Activated CD8-positive, alpha-beta T cell treated with anti-CD3 and anti-CD28 coated beads for 36 hours (primary cell): ENCODE measurements around the gene EVC2. TPM values are rescaled to one million over a fixed set of nuclear protein-coding genes. Genes with fewer than 3 reads are reported as not detected.

Experiments used
- ATAC-seq: fragments of 200-7000 bp; cut with Tn5 transposase; one replicate; pipeline ENCODE4 v1.10.0; 2021; ENCODE audit warnings: mild to moderate bottlenecking, moderate library complexity
- CTCF ChIA-PET: fragments of 350-600 bp; sonication (Branson Sonifier 250); formaldehyde crosslinking; loops from one replicate; lab custom pipeline; 2021; ENCODE audit warnings: antibody characterized with exemption; lab: Charles Lee
- POLR2A ChIA-PET: fragments of 350-600 bp; sonication (Branson Sonifier 250); formaldehyde crosslinking; loops from one replicate; lab custom pipeline; 2021; ENCODE audit warnings: antibody characterized with exemption; lab: Charles Lee
- DNase-seq: peaks from one replicate; pipeline ENCODE4 v3.0.0-alpha.2; 2020
- H3K27ac Mint-ChIP-seq: one replicate; pipeline ENCODE4 v1.8.0; 2021; ENCODE audit warnings: mild to moderate bottlenecking, mixed read lengths
- H3K27me3 Mint-ChIP-seq: one replicate; pipeline ENCODE4 v1.8.0; 2021; ENCODE audit warnings: mixed read lengths
- H3K36me3 Mint-ChIP-seq: one replicate; pipeline ENCODE4 v1.8.0; 2021; ENCODE audit warnings: low read depth, mixed read lengths
- H3K4me1 Mint-ChIP-seq: one replicate; pipeline ENCODE4 v1.8.0; 2021; ENCODE audit warnings: low read depth, mixed read lengths
- H3K4me3 Mint-ChIP-seq: one replicate; pipeline ENCODE4 v1.8.0; 2021; ENCODE audit warnings: mild to moderate bottlenecking, moderate library complexity, mixed read lengths
- H3K9me3 Mint-ChIP-seq: one replicate; pipeline ENCODE4 v1.8.0; 2021; ENCODE audit warnings: mixed read lengths
- intact Hi-C: fragments of 100-400 bp; cut with micrococcal nuclease; formaldehyde crosslinking; loops from one replicate; pipeline ENCODE4 v1.10.0; 2022
- total RNA-seq, 2 experiments: library from RNA; stranded (reverse); gene quantifications; one replicate each; pipeline ENCODE4 v1.2.3, GENCODE V29; 2021
- TF ChIP-seq, protein P1 (sequence below): fragments of 200-600 bp; IDR thresholded peaks from one replicate; pipeline ENCODE4 v1.8.0; 2022; ENCODE audit warnings: antibody characterized with exemption, mild to moderate bottlenecking

Gene EVC2
- total RNA-seq, 2 experiments from 2014 or later: 0.83 to 1.3 TPM

- CTCF ChIA-PET: interaction anchor here (1.1 kb wide), 1 partner anchor 10 kb away, joined by 3 read pairs; no protein-coding TSS in a partner anchor
Measured at GRCh38 chr4:5636766-5637670, 71.3 kb downstream of the EVC2 start.

GRCh38 chr4:5635826-5636195 lies 72.5 kb downstream of the EVC2 start:
- POLR2A ChIA-PET: no interaction called here
- intact Hi-C loops: no loop called here

More at GRCh38 chr4:5636766-5637670, 71.3 kb downstream of the EVC2 start:
- no peaks in the 10 kb centered on the region for H3K4me1 Mint-ChIP-seq
- POLR2A ChIA-PET: no interaction called here
- intact Hi-C loops: no loop called here
- no peak for ATAC-seq
- TF ChIP-seq, protein P1, sequence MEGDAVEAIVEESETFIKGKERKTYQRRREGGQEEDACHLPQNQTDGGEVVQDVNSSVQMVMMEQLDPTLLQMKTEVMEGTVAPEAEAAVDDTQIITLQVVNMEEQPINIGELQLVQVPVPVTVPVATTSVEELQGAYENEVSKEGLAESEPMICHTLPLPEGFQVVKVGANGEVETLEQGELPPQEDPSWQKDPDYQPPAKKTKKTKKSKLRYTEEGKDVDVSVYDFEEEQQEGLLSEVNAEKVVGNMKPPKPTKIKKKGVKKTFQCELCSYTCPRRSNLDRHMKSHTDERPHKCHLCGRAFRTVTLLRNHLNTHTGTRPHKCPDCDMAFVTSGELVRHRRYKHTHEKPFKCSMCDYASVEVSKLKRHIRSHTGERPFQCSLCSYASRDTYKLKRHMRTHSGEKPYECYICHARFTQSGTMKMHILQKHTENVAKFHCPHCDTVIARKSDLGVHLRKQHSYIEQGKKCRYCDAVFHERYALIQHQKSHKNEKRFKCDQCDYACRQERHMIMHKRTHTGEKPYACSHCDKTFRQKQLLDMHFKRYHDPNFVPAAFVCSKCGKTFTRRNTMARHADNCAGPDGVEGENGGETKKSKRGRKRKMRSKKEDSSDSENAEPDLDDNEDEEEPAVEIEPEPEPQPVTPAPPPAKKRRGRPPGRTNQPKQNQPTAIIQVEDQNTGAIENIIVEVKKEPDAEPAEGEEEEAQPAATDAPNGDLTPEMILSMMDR: no peak
- DNase-seq: no peak
- H3K9me3 Mint-ChIP-seq: peaks cover 2% of the 10 kb centered on the region
- no peak overlapping the region for H3K4me3 Mint-ChIP-seq
- H3K27ac Mint-ChIP-seq: no peak overlapping the region
- no peaks in the 10 kb centered on the region for H3K36me3 Mint-ChIP-seq
- no peaks in the 10 kb centered on the region for H3K27me3 Mint-ChIP-seq

GRCh38 chr4:5632571-5632970 lies 75.8 kb downstream of the EVC2 start:
- POLR2A ChIA-PET: no interaction called here

More at GRCh38 chr4:5635826-5636195, 72.5 kb downstream of the EVC2 start:
- TF ChIP-seq, protein P1: no peak
- H3K4me1 Mint-ChIP-seq: no peaks in the 10 kb centered on the region
- DNase-seq (no peak), ATAC-seq (no peak)
- no peaks in the 10 kb centered on the region for H3K36me3 Mint-ChIP-seq
- H3K27me3 Mint-ChIP-seq: no peaks in the 10 kb centered on the region
- H3K9me3 Mint-ChIP-seq: peaks cover 2% of the 10 kb centered on the region
- no peak overlapping the region for H3K4me3 Mint-ChIP-seq
- H3K27ac Mint-ChIP-seq: no peak overlapping the region
- CTCF ChIA-PET: no interaction called here

GRCh38 chr4:5632066-5632440 lies 76.3 kb downstream of the EVC2 start:
- H3K27me3 Mint-ChIP-seq: no peaks in the 10 kb centered on the region
- TF ChIP-seq, protein P1: no peak
- intact Hi-C loops: no loop called here
- ATAC-seq (no peak), DNase-seq (no peak)
- H3K27ac Mint-ChIP-seq: no peak overlapping the region
- ChIA-PET CTCF (no interaction called here), POLR2A (no interaction called here)
- H3K36me3 Mint-ChIP-seq: no peaks in the 10 kb centered on the region
- H3K4me1 Mint-ChIP-seq: no peaks in the 10 kb centered on the region
- no peak overlapping the region for H3K4me3 Mint-ChIP-seq
- H3K9me3 Mint-ChIP-seq: no peaks in the 10 kb centered on the region

More at GRCh38 chr4:5632571-5632970, 75.8 kb downstream of the EVC2 start:
- TF ChIP-seq, protein P1: no peak
- DNase-seq (no peak), ATAC-seq (no peak)
- Mint-ChIP-seq H3K9me3 (no peaks in the 10 kb centered on the region), H3K36me3 (no peaks in the 10 kb centered on the region), H3K4me3 (no peak overlapping the region), H3K27ac (no peak overlapping the region), H3K4me1 (no peaks in the 10 kb centered on the region), H3K27me3 (no peaks in the 10 kb centered on the region)
- CTCF ChIA-PET: no interaction called here
- intact Hi-C loops: no loop called here

- H3K9me3 Mint-ChIP-seq: no peaks in the 10 kb centered on the region
- no peaks in the 10 kb centered on the region for H3K4me1 Mint-ChIP-seq
- ATAC-seq (no peak), DNase-seq (no peak)
- intact Hi-C loops: no loop called here
- no peak overlapping the region for H3K27ac Mint-ChIP-seq
- H3K4me3 Mint-ChIP-seq: no peak overlapping the region
- POLR2A ChIA-PET: no interaction called here
- TF ChIP-seq, protein P1: no peak
- H3K27me3 Mint-ChIP-seq: no peaks in the 10 kb centered on the region
- H3K36me3 Mint-ChIP-seq: no peaks in the 10 kb centered on the region
- CTCF ChIA-PET: no interaction called here
Measured at GRCh38 chr4:5631352-5632065, 76.8 kb downstream of the EVC2 start.
